T-helper 2 cell (primary cell): ENCODE measurements around the gene CUEDC1.
A peak's percentile ranks its signal among the peaks of the same experiment; 100 is the strongest.
"Not testable (repeated sequence)": the region's sequence is repeated elsewhere in the genome, so short reads cannot be mapped to it uniquely, and the experiment has no call there.

Experiments used
- DNase-seq, 5 experiments: peaks; one replicate each; pipeline versions ENCODE4 v3.0.0 to v3.0.0-alpha.2; 2012 to 2022

CUEDC1 gene

DNA sequence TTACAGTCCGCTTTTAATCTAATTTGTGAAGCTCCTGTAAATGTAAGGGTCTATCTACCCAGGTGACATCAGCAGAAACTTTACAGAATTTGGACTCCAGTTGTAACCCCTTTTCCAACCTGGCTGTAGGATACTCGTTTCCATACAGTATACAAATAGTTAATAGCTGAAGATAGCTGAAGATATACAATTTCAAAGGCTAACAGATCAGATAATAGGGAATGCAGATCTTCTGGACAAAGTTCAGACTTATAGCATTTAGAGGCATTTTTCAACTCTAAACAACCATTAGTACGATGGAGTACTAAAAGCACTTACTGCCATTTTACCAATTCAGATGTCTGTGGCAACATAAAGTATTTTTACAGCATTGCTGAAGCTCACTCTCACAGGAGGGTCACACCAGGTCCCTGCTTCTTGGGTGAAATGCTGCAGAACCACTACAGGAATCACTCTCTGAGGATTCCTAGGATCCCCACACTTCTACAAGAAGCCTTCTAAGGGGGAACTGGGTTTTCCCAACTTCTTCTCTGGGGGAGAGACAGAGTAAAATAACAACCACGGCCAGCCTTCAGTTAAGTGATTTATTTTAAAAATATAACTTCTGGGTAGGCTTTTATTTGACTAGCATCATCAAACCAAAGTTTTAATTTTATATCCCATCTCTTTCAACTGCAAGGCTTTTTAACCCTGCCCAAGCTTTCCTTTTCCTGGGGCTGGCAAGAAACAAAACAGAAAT is 29.9 kb upstream of the CUEDC1 start:
- no peak for DNase-seq

DNA sequence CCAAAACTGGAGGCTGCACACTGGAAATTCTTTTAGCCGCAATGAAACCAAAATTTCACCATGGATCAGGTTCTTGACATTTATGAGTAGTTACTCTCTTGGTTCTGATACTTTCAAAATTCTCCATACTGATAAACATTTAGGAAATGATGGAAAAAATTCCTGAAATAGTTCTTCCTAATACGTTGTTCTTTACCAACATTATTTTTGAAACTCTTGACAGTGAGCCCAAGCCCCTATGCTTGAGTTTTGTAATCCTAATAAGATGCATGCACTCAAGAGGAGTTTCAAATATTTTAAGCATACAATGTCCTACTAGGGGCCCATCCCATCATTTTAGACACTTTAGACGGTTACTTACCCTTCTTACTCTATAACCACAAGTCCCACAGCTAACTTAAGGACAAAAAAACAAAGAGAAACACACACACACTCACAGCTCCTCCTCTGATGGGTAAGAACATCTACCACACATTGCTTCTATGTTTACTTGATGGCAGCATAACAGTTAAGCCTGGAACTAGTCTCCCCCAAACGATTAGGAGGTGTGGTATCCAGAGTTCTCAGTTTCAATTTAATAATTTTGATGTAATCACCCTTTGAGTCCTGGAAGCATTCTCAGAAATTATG is 29.2 kb upstream of the CUEDC1 start:
- DNase-seq = peak in 1 of 5 experiments; percentile 65

DNA sequence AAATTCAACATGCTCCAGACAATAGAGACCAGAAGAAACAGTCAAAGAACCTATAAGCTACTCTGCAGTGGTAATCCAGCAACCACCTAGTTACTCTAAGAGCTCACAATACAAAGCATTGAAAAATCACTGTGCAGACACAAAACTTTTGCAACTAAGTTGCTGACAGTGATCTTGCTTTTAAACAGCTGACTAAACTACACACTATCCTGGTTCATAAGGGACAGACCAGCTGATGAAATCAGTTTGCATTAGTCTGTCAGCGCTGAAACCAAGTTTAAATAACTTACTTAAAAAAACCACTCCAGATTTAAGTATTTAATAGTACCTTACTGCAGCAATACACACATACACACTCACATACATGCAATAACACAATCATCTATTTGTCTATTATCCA is 28.2 kb upstream of the CUEDC1 start:
- DNase-seq = no peak

DNA sequence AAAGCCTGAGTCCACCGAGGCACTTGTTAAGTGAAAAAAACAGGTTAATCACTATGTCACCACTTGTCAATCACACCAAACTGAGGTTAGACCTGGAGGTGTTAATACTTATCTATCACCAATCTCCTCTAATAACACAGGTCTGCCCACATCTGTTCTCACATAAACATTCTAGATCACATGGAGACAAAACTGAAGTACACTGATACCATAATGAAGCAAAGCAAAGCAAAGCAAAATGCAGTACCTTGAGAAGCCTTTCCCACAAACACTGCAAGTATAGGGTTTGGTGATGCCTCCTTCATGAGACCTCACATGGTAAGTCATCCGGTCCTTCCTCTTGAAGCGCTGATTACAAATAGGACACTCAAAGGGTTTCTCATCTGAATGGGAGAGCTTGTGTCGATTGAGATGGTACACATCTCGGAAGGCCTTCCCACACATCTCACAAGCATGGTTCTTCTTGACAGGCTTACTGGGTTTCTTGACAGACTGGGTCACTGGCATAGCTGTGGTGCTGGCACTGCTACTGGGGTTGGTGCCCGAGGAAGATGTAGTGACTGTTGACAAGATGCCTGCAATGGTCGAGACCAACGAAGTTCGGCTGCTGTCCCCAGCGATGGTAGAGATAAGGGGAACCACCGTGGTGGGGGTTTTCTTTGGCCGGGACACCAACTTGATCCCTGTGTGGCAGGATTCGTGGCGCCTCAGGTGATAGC is 27.4 kb upstream of the CUEDC1 start:
- peak in 2 of 5 experiments; percentile 35 to 67 for DNase-seq

DNA sequence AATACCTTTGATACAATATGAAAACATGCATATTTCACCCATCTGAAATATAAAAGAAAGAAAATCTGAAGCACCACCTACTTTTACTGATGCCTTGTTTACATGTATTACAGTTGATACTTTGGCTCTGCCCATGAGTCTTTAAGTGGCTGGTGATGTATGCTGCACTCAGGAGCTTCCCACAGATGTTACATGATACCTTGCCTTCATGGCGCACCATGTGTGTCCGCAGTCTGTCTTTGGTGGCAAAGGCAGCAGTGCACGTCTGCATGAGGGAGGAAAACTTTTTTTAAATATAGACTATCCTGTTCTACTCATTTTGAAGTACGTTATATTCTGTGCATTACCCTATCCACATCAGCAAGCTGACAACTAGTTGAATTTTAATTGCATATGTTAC is 25.3 kb upstream of the CUEDC1 start:
- no peak for DNase-seq

DNA sequence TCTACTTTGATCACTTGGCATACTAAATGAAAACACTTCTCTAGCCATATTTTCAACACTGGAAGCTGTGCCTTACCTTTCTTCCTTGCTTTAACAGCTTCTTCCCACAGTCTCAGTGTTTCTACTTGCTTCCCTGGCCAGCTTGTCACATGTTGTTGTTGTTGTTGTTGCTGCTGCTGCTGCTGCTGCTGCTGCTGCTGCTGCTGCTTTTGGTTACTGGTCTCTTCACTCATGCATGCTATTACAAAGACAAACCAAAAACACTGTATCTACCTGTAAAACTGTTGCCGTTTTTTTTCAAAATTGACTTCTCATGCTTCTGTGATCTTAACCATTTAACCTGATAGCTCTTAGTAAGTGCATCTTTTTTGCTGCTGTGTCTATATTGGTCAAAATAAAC is 23.9 kb upstream of the CUEDC1 start:
- no peak for DNase-seq

DNA sequence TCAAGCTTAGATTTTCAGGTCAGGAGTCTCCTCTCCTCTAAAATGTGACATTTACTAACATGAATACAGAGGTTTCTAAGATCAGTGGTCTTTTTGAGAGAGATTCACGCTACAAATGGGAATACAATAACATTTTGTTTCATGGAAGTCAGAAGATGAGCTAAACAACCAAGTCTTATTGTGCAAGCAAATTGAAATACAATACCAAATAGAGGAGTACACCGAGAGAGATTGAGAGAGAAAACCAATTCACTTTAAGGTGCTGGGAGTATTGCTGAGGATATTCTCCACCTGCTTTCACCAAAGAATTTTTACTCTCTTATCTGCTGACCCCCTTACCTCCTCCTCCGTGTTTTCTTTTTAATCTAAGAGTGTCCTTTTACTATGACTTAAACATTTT is 21.4 kb upstream of the CUEDC1 start:
- DNase-seq = no peak

DNA sequence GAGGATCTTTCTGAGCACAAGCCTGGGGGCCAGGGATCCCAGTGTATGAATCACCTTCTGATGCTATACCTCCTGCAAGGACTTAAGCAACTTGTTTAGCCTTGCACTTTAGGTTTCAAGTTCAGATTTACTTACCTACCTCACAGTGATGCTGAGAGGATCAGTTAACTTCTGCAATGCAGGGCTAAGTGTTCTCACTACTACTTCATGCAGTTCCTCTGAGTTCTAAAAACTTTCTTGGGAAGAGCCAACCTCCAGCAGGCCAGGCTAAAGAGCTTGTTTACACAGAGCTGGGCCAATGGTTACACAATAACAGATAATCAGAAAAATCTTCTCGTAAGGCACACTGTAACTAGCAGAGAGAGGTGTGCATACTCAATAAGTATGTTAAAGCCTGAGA is 19.8 kb upstream of the CUEDC1 start:
- no peak for DNase-seq

DNA sequence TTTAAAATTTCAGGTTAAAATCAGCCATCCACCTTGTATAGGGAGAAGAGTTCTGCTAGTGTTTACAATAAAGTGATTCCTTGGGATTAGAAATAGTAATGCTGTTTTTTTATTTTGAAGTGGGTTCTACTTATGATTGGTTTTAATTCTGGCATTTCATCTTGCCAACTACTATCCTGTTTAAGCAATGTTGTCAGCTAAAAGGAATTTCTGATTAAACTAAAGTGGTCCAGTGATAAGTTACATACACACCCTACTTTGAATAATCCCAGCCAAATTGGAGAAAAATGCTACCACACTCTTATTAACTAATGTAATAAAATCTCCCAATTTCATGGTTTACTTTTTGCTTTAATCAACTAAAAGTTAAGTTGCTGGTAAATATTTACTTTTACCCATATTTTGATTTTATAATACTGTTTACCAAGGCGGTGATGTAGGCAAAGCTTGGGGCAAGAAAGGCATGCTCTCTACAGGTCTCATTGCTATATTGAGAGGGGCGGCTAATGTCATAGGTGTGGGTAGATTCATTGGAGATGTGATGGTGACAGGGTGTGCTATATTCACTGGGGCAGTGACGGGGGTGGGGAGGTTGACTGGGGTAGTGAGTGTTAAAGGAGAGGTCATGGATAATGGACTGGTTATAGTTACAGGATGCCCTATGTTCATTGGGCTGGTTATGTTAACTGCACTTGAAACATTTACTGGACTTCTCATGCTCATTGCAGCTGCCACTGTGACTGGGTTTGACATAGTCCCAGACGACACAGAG is 19.0 kb upstream of the CUEDC1 start:
- not testable (repeated sequence) for DNase-seq

DNA sequence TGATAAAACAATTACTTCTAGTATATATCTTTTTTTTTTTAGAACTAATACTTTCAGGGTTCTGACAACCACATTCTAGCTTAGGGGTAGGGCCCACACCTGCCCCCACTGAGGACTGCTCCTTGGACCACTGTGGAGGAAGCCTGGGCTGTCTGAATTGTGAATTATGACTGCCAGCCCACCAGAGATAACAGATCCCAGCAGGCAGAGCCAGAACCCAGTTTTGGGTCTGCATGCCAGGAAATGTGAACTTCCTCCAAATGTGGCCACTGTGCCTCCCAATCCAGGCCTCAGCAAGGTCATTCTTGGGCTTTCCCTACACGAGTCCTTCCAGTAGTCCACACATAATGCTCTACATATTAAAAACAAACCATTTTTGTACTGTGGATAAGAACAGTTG is 16.9 kb upstream of the CUEDC1 start:
- no peak for DNase-seq

DNA sequence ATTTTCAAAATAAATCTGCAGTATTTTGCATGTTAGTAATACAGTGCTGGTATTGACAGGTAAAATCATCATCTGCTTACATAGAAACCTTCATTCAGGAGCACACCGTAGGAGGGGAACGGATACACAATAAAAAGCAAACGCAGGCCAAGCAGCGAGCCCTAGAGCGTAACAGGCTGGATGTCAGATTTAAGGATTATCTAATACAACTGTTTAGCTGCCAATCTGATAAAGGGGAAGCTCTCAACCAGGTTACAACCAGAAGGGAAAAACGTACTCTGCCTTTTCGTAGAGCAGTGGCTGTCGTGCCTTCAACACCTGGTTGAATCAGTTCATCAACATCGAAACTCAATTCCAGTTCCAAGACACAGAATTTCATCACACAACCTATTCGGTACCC is 16.4 kb upstream of the CUEDC1 start:
- DNase-seq = no peak

DNA sequence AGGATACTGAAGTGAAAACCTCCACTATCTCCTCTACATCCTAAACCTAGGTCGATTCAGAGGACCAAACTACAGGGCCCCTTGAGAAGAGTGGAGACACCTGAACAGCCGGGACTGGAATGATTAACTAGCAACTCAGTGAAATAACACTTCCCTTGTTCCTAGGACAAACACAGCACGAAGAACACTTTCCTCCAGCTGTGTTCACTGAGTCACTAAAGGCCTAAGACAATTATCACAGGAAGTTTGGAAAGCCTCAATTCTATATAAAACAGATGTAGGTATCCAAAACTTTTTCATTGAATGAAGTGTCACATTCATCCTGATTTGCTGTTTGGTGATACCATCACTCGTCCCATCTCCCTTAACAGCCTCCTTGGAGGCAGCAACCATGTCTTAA is 15.5 kb upstream of the CUEDC1 start:
- DNase-seq = no peak

DNA sequence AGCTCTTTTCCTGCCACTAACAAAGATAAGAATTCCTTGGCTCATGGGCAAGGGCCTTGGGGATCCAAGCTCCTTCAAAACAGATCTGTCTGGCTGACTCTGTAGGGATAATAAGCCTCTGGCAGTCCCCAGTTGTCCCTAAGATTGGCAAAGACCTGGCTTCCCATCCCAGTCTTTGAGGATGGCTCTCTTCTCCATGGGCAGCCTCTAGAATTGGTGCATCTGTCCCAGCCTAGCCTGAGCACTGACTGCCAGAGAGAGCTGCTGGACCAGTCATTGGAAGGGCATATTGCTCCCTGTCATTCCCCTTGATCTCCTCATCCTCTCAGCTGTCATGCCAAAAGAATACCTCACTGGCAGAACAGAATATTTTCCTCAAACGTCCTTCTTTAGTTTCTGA is 13.2 kb upstream of the CUEDC1 start:
- no peak for DNase-seq

DNA sequence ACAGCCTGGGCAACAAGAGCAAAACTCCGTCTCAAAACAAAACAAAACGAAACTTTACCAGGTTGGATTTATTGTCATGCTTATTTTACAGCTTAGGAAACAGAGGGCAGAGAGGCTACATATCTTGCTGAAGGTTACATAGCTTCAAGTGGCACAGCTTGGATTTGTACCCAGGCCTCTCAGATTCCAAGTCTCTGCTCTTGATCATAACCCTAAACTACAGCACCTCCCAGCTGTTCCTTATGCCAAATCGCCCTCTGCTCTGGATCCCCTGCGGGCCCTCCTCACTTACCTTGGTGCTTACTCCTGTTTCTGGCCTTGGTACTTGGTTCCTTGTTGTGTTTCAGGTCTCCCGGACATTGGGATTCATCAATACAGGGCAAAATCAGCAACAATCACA is 11.7 kb upstream of the CUEDC1 start:
- no peak for DNase-seq

DNA sequence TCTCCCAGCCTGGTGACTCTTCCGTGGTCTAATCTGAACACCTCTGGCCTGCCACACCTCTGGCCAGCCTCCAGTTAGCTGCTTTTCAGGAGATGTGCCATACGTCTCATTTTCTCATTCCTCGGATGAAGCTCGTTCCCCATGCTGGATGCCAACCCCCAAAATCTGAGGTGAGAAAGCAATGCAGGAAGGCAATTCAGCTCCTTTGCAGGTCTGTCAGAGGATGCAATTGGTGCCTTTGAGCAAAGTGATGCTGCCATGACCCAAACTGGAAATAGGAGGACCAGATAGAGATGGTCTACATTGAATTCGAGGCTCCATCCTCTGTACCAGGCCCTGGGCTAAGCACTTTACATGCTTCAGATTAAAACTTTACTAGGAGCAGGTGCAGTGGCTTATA is 11.0 kb upstream of the CUEDC1 start:
- DNase-seq = no peak

DNA sequence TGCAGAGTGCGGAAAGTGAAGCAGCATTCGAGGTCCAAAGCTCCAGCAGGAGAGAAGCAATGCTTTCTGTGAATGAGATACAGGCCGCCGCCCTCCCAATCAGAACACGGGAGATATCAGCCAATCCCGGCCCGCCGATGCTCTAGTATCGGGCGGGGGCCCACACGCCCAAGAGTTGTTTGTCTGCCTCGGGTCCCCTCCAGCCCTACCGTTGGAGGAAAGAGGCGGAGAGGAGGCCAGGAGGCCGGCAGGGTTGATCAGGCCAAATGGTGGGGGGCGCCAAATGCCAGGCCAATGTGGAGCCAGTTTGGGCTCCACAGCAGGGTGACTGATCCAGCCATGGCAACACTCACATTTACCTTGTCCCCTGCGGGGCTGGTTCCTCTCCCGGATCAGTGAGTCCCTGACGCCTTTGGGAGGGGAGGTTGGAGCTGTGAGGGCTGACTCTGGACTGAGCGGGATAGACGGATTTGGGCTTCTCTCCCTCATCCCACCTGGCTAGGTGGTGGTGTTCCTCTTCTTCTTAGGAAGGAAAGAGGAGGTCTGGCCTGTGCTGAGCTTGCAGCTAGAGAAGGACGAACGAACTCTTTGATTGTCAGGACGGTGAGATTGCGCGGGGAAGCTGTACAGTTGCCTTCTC is 10.4 kb upstream of the CUEDC1 start:
- no peak for DNase-seq

DNA sequence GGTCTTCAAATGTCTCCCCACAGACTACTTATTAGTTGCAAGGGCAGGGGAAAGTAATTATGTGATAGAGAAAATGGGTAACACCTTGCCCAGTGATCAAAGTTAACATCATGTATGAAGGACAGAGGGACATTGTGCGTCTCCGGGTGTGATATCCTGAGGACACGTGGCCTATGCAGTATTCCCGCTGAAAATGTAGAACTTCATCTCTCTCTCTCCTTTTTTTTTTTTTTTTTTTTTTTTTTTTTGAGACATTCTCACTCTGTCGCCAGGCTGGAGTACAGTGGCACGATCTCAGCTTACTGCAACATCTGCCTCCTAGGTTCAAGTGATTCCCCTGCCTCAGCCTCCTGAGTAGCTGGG is 7.9 kb upstream of the CUEDC1 start:
- no peak for DNase-seq

DNA sequence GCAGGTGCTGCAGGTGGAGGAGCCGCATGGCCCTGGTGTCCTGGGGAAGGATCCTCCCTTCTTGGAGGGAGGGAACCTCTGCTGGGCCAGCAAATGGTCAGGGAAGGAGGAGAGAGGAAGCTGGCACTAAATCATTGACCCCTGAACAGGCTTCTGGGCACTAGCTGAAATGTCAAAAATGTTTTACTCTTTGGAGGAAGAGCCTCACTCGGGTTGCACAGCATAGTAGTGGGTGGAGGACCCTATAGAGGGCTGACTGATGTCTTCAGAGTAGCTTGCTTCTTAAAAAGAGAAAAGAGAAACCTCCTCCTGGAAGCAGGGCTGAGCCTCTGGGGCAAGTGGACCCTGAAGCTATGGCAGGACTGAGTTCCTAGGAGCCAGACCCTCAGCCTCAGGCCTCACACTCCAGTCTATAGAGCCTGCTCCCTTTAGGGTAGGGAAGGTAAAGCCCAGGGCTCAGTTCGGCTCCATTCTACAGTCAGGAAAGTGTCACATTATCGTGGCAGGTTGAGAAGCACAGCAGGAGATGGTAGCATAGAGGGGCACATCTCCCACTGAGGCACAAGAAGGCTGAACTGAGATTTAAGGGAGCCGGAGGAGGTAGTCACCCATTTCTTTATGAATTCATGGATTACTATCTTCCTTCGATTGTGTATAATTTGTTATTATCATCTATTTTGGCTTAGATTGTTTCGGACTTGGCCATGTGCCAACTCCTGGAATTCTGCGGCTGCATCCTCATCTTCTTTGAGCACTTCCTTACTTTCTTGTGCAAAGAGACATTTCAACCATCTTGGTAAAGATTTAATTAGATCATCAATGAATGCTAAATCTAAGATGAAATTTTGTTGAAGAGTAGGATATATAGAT is 7.3 kb upstream of the CUEDC1 start:
- DNase-seq = no peak

DNA sequence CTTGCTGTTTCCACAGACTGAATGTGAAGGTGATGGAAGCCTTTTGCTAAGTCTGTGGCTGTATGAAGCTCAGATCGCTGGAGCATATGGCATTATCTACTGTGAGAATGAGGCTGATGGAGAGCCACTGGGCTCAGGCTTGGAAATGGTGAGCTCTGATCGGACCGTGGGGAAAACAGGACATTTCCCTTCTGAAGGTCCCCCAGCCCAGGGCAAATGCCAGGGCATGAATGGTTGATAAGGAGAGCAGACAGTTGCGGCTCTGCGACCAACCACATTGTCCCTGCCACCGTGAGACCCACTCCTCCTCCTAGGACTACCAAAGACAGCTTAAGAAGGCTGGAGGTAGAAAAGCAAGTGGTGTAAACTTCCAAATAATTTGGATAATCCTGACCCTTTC is 4.7 kb upstream of the CUEDC1 start:
- no peak for DNase-seq

DNA sequence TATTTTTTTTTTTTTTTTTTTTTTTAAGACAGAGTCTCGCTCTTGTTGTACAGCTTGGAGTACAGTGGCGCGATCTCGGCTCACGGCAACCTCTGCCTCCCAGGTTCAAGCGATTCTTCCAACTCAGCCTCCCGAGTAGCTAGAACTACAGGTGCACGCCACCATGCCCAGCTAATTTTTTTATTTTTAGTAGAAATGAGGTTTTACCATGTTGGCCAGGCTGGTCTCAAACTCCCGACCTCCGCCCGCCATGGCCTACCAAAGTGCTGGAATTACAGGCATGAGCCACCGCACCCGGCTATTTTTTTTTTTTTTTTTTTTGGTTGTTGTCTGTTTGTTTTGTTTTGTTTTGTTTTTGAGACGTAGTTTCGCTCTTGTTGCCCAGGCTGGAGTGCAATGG is 3.2 kb upstream of the CUEDC1 start:
- not testable (repeated sequence) for DNase-seq

DNA sequence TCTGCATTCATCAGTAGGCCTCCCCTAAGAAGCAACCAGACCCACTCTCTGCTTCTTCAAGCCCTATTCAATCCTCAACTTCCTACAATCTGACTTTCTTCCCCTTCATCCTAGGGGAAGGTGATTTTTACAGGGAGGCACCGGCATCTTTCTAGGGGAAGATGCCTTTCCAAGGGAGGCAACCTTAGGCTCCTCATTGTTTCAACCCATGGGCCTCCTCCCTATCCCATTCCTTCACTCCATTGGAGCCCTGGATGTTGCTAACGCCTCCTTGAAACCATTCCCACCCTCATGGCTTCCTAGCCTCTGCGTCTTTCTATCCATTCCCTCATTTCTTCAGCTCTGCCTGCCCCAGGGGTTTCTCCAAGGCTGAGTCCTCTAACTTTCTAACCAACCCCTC is 2.7 kb upstream of the CUEDC1 start:
- DNase-seq = no peak
